Epithelial cell of umbilical artery (primary cell): Measurements from ENCODE around the gene PRKCB. TPM values are rescaled to one million over a fixed set of nuclear protein-coding genes. Genes with fewer than 3 reads are reported as not detected.

Experiments
- total RNA-seq: library from RNA; depleted of rRNA; stranded (reverse); fragments of >200 nt; gene quantifications from 2 replicates; pipeline ENCODE4 v1.2.3, GENCODE V29; 2014

PRKCB gene
- 1.7 TPM in 1 of 2 replicates, not detected in the other for total RNA-seq

DNA sequence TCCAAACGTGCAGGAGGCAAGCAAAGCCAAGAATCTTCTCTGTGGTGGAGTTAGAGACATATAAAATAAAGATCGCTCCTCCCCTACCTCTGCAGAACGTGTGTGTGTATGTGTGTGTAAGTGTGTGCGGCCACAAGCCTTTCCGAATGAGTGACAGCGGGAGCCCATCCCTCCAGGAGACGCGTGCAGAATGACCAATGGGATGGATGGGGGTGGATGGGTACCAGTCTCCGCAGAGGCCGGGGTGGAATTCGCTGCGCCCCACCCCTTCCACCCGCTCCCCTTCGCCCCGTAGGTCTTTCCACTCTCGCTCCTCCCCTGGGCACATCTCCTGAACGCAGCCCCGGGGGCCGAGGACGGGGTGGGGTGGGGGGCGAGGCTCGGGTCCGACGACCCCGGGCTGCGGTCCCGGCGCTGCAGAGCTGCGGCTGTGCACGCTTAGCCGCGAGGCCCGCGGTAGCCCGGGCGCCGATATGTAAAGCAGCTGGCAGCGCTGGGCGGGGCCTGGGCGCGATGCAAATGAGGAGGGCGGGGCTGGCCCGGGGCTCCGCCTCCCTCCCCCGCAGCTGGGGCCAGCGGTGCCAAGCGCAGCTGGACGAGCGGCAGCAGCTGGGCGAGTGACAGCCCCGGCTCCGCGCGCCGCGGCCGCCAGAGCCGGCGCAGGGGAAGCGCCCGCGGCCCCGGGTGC, at the start of gene PRKCB:
Gene PRKCB (plus strand): TSS at position 594 of the 688 bp plus-strand sequence.

DNA sequence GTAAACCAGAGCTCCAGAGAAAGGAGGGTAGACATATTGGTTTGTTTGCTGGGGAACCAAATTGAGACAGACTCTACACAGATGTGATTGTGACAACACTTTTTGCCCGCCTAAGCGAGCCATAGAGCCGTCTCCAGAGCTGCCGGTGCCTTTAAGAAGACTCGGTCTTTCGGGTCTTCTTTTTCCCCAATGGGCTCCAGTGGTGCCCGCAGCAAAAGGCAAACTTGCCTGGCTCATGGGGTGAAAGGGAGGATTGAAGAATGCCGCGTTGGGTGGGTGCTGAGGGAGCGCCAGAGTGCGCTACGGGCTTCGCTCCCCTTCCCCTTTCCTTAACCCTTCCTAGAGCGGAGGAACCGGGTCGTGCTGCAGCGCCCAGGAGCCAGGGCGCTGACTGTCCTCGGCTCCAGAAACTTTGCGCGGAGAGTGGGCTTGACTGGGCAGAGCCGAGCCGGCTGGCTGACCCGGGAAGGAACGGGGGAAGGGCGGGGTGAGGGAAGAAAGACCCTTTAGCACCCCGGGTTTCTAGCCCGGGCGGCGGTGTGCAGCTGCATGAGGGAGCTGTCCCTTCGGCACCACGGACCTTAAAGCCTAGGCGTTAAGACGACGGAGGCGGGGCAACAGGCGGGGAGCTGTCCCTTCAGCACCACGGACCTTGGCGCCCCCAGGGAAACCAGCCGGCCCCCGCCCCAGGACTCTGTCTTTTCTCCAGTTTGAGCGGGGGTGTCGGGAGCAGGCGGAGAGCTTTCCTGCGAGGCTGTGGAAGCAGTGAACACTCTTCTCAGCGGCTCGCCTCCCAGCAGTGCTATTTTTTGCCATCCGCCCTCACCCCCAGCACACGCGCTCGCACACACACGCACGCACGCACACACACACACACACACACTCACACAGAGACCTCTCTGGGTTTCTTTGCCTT, 419.9 kb downstream of the PRKCB start, which contains the start of gene CACNG3:
Gene CACNG3 (plus strand): TSS at position 880 of the 916 bp plus-strand sequence. CDS start 420 bp downstream, outside the sequence.

Other genes starting within 250 kb of the PRKCB start
- gene NDUFAB1, start 239.7 kb upstream of the PRKCB start, total RNA-seq = 143 and 166 TPM in 2 replicates
- 7.1 and 7.6 TPM in 2 replicates for gene PALB2, start 194.7 kb upstream of the PRKCB start, total RNA-seq
- 63.3 and 83.4 TPM in 2 replicates for gene DCTN5, start 194.5 kb upstream of the PRKCB start, total RNA-seq
- gene PLK1, start 157.1 kb upstream of the PRKCB start, total RNA-seq = 27.9 and 29.6 TPM in 2 replicates
- gene ERN2, start 122.8 kb upstream of the PRKCB start, total RNA-seq = not detected in 2 replicates
- gene CHP2, start 81.0 kb upstream of the PRKCB start, total RNA-seq = not detected in 2 replicates